Fibroblast of upper back skin (primary cell): Measurements from ENCODE around the gene CLEC3B.
"Not testable (repeated sequence)": the region's sequence is repeated elsewhere in the genome, so short reads cannot be mapped to it uniquely, and the experiment has no call there.

ENCODE experiments used
- DNase-seq: peaks from one replicate; pipeline ENCODE4 v3.0.0-alpha.2; 2013

The CLEC3B gene

GRCh38 chr3:45071075-45071474 is 45.0 kb downstream of the CLEC3B start:
- DNase-seq, result no peak

- DNase-seq, result no peak
Observed at GRCh38 chr3:45075821-45076625, 49.9 kb downstream of the CLEC3B start.

GRCh38 chr3:45078256-45078655 is 52.2 kb downstream of the CLEC3B start:
- not testable (repeated sequence) for DNase-seq

DNA sequence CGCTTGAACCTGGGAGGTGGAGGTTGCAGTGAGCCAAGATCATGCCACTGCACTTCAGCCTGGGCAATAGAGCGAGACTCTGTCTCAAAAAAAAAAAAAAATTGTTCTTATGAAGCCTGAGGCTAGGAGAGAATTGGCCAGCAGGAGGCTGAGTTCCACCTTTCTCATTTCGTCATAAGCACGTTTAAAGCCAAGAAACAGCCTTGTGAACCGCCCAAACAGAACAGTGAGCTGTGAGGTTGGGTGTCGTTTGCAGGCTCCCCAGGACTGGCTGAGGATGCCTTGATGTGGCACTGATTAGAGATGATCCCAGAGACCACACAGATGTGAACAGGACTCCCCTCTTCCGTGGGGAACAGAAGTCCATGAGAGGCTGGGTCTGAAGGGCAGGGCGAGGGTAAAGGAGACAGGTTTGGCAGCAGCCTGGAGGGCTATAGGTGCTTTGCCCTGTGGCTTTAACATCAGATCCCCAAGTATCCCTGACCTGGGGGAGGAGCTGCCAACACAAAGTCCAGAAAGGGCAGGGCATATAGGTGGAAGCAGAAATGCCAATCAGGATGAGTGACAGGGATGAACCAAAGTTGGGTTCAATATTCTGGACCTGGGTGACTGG is 52.9 kb downstream of the CLEC3B start:
- no peak for DNase-seq

DNA sequence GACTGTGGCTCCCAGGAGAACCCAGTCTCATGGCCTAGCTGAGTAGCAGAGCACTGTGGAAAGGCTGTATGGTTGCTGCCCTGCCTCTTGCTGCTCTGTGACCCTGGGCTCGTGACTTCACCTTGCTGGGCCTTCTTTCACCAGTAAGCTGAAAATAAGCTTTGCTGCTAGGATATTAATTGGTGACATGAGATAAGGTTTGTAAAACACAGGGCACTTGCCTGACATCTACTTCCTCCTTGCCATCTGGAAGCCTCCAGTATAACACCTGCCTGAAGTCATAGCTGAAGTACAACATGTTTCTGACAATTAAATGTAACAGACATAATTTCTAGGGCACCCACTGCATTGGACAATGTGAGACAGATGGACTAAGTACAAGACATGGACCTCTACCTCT is 53.6 kb downstream of the CLEC3B start:
- no peak for DNase-seq

GRCh38 chr3:45080824-45081223 is 54.7 kb downstream of the CLEC3B start:
- no peak for DNase-seq

- DNase-seq, result no peak
Observed at GRCh38 chr3:45081506-45082141, 55.5 kb downstream of the CLEC3B start.

DNA sequence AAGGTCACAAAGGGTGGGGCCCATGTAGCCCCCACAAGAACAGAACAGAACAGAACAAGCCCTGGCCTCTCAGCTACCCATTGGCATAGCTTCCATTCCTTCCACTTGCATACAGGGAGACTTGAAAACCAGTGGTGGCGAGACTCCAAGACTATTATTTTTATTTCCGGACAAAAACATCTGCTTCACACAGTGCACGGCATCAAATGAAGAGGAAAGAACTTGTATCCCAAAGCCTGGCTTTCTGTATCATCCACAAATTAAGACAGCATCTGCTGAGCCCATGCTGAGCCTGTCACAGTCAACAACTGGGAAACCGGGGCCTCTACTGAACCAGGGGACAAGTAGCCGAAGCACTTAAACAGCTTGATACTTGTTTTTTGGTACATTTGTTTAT is 56.0 kb downstream of the CLEC3B start:
- peak; percentile 56 for DNase-seq

- no peak for DNase-seq
Observed at GRCh38 chr3:45083023-45083422, 56.9 kb downstream of the CLEC3B start.

DNA sequence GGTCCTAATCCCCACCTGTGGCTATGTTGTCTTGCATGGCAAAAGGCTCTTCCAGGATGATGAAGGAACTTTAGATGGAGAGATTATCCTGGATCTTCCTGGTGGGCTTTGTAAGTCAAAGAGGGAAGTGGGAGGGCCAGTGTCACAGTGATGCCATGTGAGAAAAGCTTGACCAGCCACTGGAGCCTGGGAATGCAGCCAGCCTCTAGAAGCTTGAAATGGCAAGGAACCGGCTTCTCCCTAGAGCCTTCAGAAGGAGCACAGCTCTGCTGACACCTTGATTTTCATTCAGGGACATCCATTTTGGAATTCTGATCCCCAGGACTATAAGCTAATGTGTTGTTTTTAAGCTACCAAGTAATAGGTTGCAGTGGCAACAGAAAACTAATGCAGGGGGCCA is 58.3 kb downstream of the CLEC3B start:
- DNase-seq, result no peak

GRCh38 chr3:45084820-45085816 is 59.0 kb downstream of the CLEC3B start:
- DNase-seq, result peak; percentile 96
